Breast epithelium (tissue), 3 donors: ENCODE results near the gene BRD4.

Experiments used
- CTCF ChIP-seq, 3 donors: fragments of 450-650 bp; IDR thresholded peaks; one replicate each; pipeline ENCODE4 v1.5.1; 2016 to 2017; ENCODE audit warnings: antibody characterized with exemption in 3 of 3, mild to moderate bottlenecking in 3 of 3, moderate library complexity in 3 of 3
- POLR2AphosphoS5 ChIP-seq, 3 donors: sonication (generic); formaldehyde crosslinking; IDR thresholded peaks; one replicate each; pipeline ENCODE4 v1.6.1; 2017; ENCODE audit warnings: antibody characterized with exemption in 3 of 3

- no peak for TF ChIP-seq POLR2AphosphoS5 (IDR thresholded peaks at IDR 0.05)
- no peak for TF ChIP-seq CTCF (IDR thresholded peaks at IDR 0.05)
These were observed 42.2 kb downstream of the BRD4 start for GRCh38 chr19:15290166-15290565.
